Epithelial cell of proximal tubule (primary cell): ENCODE data around the gene BEX4. TPM values are rescaled to one million over a fixed set of nuclear protein-coding genes. Genes with fewer than 3 reads are reported as not detected.

Source experiments
- DNase-seq: peaks from one replicate; pipeline ENCODE4 v3.0.0-alpha.2; 2011; ENCODE audit warnings: low read depth
- H3K4me3 ChIP-seq: 2 replicates; pipeline ENCODE4 v1.5.1; 2011; ENCODE audit warnings: low read depth, mild to moderate bottlenecking, low read length
- CTCF ChIP-seq: conservative IDR thresholded peaks from 2 replicates; pipeline ENCODE4 v1.5.1; 2012; ENCODE audit warnings: low read depth, mild to moderate bottlenecking, low read length
- total RNA-seq: library from RNA; depleted of rRNA; stranded (reverse); fragments of >200 nt; gene quantifications from 2 replicates; pipeline ENCODE4 v1.2.3, GENCODE V29; 2015

Gene BEX4
- total RNA-seq, 1 donor from 2014 or later: 46.4 TPM

GRCh38 chrX:103258275-103258674, 43.4 kb downstream of the BEX4 start:
- H3K4me3 ChIP-seq: no peak overlapping the region
- no peak for DNase-seq
- no peak for TF ChIP-seq CTCF

Other genes starting within 250 kb of the BEX4 start
- gene BEX1, start 150.9 kb upstream of the BEX4 start, total RNA-seq: 9.1 and 13.7 TPM in 2 replicates
- not detected in 2 replicates for gene NXF3, start 122.0 kb upstream of the BEX4 start, total RNA-seq
- 68.1 and 92.6 TPM in 2 replicates for gene TCEAL8, start 40.0 kb downstream of the BEX4 start, total RNA-seq
- gene TCEAL5, start 61.6 kb downstream of the BEX4 start, total RNA-seq: 0.22 TPM in 1 of 2 replicates, not detected in the other
- gene BEX2, start 95.9 kb downstream of the BEX4 start, total RNA-seq: 9.0 and 19.0 TPM in 2 replicates
- 16.0 and 25.4 TPM in 2 replicates for gene TCEAL7, start 115.1 kb downstream of the BEX4 start, total RNA-seq
- gene TCEAL9, start 141.4 kb downstream of the BEX4 start, total RNA-seq: 88.0 and 161 TPM in 2 replicates
- 168 and 261 TPM in 2 replicates for gene BEX3, start 161.4 kb downstream of the BEX4 start, total RNA-seq